AG20443 (cell line): Measurements from ENCODE around the gene CNRIP1.
A peak's percentile ranks its signal among the peaks of the same experiment; 100 is the strongest.
"Not testable (repeated sequence)": the region's sequence is repeated elsewhere in the genome, so short reads cannot be mapped to it uniquely, and the experiment has no call there.

ENCODE experiments used
- DNase-seq: peaks from one replicate; pipeline ENCODE4 v3.0.0; 2012; ENCODE audit warnings: low spot score, mixed read lengths

CNRIP1 gene

DNA sequence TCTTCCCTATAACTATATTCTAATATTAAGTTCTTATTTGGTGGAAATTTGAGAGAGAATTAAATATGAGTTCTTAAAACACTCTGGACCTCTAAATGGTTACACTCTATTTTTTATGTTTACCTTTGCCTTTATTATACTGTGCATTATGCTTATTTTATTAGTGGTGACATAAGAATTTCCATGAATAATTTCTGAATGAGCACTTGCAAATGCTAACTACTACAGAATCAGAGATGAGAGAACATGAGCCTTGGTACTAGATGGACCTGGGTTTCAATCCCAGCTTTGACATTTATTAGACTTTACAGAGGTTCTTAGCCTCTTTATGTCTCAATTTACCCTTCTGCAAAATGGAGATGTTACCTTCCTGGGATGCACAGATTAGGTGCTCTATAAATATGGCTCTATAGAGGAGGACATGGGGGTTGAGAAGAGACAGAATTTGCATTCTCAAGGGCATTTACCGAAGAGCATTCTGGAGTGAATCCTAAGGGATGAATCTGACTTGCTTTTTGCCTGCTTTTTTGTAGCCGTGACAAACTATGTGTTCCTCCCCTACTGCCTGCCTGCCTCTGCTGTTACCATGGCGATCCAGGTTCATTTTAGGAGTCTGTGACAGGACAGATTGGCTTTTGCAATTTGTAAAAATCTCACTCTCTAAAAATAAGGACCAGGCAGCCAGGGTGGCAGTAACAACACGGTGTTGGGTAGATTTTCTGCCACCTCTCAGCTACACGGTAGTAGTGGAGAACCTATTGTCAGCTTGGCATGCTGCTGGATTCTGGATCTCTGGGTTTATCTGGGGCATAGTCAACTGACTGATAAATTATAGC lies 20.7 kb upstream of the CNRIP1 start:
- DNase-seq: no peak

DNA sequence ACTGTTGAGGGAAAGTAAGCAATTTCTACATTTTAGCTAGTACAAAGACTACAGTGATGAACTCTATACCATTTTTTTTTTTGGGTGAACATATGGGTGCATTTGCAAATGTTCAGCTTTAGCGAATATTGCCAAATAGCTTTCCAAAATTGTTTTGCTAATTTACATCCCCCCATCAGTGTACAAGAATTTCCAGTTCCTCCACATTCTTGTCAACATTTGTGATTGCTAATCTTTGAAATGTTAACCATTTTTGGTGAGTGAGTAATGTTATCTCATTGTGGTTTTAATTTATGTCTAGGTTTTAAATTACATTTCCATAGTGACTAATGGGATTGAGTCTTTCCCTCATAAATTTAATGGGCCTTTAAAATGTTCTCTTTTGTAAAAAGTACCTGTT lies 16.4 kb upstream of the CNRIP1 start:
- no peak for DNase-seq

DNA sequence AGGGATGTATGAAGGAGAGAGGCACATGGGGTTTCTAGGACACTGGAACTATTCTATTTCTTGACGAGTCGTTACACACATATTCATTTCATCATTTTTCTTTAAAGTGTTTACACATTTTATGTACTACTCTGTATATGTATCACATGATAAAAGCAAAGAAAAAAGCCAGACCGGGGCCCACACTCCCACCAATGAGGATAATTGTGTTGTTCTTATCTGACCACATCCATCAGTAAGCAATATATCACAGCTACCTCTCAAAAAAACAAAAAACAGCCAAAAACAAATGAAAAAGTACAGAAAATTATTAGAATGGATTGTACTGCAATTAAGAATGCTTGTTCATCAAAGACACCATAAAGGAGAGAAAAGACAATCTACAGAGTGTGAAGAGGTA lies 14.2 kb upstream of the CNRIP1 start:
- no peak for DNase-seq

DNA sequence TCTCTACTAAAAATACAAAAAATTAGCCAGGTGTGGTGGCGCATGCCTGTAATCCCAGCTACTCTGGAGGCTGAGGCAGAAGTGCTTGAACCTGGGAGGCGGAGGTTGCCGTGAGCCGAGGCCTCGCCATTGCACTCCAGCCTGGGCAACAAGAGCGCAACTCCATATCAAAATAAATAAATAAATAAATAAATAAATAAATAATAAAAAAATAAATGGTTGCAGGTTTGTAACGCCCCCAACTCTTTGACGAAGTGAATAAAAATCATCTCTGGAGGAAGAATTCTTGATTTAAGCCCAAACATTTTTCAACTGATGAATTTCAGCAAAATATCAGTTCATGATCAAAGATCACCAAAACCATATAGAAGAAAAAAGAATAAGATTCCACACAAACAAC lies 13.3 kb upstream of the CNRIP1 start:
- DNase-seq: no peak

DNA sequence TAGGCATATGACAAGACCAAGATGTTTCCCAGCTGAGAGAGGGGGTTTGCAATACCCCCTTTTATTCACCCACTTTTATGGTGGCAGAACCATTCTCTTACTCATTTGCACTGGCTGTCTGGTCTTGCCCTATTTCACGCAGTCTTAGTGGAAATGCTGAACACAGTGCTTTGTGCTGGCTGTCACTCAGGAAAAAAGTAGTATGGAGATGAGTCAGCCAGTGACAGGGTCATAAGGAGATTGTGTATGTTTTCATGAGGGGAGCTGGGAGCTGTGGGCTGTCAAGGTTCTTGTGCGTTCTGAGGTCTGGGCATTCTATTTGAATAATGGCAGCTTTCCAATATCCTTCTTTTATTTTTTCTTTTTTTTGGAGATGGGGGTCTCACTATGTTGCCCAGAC lies 10.9 kb upstream of the CNRIP1 start:
- DNase-seq: no peak

DNA sequence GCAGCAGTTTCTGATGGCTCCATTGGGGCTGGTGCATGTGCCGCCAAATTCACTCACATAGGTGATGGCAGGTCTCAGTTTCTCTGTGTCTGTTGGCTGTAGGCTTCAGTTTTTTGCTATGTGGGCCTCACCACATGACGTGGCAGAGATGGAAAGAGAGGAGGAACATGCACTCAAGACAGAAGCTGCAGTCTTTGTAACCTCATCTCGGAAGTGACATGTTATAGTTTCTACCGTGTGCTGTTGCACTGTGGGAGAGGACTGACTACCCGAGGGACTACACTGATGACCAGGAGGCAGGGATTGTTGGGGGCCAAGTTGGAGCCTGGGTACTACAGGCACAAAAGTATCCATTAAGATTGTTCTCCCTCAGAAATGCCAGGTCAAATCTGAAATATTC lies 9.2 kb upstream of the CNRIP1 start:
- DNase-seq: no peak

DNA sequence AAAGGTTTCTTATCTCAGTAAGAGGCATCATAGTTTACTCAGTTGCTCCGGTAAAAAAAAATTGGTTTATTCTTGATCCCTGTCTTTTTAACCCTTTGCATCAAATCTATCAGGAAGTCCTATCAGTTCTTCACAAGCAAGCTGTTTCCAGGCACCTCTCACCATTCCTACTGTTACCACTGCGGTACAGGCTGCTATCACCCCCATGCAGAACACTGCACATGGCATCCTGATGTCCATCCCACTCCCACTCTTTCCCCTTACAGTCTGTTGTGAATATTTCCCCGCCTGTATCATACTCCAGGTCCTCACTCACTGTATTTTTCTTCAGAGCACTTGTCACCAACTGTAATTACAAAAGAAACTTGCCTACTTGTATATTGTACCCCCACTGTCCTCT lies 5.3 kb upstream of the CNRIP1 start:
- no peak for DNase-seq

DNA sequence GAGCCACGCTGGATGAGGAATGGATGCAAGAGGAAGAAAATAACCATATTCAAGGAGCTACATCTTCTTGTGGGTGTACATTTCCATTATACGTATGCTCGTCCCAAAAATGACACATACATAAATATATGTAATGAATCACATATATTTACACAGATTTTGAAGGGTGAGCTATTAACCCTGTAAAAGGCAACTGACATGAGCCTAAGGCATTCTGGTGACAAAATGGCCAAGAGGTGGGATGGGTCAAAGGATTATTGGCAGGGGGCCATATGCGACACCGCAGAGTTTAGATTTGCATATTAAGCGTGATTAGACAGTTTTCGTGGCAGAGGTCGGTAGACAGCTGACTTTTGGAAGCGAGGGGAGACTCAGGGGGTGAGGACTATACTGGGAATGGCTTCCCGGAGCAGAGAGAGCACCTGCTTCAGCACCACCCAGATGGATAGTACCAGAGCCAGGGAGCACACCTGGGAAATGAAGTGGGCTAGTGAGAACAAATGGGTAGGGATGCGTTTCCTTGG lies 431 bp upstream of the CNRIP1 start:
- DNase-seq: peak; percentile 17

DNA sequence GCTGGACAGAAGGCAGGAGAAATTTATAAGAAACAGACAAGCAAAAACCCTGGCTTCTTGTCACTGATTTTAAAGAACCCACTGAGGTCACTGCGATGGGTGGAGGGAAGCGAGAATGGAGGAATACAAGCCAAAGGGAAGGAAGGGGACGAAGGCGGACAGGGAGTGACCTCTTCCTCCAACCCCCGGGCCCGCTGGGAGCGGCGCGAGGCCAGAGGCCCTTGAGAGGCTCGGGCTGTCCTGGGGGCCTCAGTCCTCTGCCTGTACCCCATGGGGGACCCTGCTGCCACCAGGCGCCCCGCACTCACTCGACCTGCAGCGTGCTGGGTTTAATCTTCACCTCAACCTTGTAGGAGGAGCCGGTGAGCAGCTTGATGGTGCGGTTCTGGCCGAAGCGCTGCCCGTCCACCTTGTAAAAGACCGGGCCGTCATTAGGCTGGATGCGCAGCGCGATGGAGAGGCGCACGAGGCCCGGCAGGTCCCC lies 793 bp downstream of the CNRIP1 start:
- DNase-seq: peak; percentile 44

DNA sequence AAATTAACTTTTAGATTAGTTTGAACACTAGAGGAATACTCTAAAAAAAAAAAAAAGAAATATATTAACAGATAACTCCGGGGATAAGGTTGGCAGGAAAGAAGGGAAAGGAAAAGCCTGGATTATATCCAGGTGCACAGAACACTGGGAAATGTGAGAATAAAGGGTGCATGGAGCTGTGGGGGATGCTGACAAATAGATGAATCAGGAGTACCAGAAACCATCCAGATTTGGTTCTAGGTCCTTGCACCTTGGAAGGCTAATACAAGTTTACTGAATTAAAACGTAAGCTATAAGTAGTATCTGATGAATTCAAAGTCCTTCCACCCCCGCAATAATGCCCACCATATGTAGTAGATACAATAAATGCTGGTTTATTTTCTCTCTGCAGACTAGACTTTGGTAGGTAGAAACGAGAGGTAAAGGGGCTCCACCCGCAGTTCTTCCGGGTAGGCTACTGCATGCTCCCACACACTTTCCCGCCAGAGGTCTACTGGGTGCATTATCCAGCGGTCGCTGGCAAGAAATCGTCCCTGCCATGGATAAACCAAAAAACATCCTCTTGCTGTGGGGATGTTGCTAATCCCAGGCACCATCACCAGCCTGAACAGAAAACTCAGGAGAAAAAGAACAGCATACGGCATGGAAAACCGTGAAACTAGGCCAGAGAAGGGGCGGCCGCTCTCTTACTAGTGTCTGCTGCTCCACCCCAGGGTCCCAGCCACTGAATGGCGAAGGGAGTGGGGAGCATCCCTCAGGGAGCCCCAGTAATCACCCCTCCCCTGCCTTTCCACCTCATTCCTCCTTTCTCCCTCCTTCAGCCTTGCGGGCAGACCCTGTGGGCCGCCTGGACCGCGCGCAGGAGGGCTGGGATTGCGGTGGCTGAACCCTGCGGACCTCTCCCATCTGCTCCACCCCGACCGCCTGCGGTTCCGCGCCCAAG lies 1.5 kb downstream of the CNRIP1 start:
- DNase-seq: peak; percentile 35

DNA sequence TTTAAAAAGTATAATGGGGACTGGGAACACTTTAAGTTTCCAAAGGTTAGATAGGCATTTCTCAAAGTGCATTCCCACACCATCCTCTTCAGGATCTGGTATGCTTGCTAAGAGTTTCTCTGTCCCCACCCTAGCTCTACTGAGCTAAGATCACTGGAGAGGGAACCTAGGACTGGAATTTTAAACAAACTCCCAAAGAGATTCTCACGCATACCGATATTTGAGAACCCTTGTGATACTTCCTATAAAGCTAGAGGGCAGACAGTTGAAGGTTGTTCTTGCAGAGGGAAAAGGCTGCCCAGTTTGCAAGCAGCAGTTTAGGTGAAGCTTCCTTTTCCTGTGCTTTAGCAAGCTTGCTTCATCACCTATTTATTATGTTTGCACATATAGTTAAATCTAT lies 3.6 kb downstream of the CNRIP1 start:
- DNase-seq: no peak

DNA sequence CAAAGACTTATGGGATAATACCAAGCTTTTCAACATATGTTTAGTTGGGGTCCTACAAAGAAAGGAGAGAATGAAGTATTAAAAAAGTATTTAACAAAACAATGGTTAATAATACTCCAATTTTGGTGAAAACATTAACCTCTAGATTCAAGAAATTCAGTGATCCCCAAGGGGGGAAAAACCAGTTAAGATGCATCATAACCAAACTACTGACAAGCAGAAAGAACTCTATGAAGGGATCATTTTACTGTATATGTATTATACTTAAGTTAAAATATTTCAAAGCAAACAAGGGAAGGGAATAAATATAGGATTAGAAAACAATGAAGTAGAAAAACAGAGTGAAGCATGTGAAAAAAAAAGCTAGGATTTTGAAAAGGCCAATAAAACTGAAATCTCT lies 8.7 kb downstream of the CNRIP1 start:
- no peak for DNase-seq

DNA sequence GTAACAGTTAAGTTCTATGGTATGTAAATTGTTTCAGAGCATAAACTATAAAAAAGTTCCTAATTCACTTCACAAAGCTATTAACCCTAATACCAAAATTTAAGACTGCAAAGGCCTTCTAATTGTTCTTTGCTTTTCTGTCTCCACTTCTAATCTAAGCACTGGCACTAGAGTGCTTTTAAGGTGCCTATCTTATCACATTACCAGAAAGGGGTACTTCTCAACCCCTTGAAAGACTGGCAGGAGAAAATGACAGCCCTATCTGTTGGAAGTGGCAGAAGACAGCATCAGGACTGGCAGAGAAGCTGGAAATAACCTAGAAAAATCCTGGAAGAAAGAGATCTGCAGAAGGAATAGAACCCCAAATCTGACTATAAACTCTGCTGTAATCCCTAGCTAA lies 10.3 kb downstream of the CNRIP1 start:
- no peak for DNase-seq

DNA sequence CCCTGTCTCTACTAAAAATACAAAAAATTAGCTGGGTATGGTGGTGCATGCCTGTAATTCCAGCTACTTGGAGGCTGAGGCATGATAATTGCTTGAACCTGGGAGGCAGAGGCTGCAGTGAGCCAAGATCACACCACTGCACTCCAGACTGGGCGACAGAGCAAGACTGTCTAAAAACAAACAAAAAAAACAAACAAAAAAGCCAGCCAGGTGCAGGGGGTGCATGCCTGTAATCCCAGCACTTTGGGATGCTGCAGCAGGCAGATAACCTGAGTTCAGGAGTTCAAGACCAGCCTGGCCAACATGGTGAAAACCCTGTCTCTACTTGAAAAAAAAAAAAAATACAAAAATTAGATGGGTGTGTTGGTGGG lies 15.9 kb downstream of the CNRIP1 start:
- not testable (repeated sequence) for DNase-seq

DNA sequence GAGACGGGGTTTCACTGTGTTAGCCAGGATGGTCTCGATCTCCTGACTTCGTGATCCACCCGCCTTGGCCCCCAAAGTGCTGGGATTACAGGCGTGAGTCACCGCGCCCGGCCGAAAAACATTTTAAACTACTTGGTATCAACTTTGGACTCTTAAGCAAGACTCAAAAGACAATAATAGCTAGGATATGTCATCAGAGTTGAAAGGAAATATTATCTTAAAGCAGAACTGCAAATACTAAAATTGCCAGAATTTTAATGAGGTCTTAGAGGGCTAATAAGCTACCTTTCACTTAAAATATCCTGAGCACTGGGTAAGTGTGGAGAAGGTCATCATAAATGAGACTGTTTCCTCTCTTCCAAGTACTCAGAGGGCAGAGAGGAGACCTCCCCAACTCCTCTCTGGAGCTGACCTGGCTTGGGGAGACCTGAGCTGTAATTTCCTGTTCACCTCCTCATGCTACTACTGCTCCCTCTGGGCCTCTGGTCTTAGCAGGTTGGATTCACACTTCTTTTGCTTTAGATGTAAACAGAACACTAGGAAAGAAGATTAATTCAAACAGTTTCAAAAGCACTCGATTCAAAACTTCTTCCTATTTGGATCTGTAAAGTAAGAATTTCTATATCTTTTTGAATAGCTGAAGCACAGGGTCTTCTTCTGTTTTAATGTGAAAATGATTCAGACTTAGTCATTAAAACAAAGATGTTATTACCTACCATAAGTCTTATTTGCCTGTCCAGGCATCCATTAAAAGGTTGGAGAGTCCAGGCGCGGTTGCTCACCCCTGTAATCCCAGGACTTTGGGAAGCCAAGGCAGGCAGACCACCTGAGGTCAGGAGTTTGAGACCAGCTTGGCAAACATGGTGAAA lies 16.5 kb downstream of the CNRIP1 start:
- DNase-seq: no peak

DNA sequence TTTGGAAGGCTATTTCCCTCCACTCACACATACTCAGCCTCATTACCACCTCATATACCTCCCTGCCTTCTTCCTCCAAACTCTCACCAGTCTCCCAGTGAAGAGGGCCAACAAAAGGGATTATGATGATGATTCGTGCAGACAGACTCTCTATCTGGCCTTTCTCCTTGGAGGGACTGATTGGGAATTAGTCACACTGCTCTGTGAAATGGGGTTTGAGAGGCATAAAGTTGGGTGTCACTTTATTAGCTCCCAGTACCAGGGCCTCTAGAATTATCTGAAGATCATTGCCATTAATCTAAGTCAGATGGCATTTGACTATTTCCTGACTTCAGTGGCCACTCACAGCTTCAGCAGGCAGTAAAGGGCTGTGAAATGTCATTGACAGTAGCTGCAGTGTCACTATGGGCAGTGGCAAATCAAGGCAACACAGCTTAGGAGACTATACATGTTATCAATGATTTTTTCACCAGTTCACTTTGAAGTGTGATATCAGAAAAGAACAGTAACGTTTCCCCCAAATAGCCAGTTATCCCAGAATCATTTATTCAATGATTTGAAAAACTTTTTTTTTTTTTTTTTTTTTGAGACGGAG lies 17.4 kb downstream of the CNRIP1 start:
- DNase-seq: peak; percentile 33

DNA sequence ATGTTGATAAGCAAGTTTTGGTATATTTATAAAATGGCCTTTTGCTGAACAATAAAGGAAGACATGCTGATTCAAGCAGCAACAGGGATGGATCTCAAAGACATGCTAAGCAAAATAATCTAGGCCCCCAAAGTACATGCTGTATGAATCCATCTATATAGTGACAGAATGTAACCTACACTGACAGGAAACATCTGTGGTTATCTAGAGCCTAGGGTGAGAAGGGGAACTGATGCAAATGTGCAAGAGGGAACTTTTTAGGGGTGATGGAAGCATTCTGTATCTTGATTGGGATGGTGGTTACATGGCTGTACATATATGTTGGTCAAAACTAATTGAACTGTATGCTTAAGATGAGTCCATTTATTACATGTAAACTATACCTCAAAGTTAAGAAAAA lies 24.2 kb downstream of the CNRIP1 start:
- no peak for DNase-seq

DNA sequence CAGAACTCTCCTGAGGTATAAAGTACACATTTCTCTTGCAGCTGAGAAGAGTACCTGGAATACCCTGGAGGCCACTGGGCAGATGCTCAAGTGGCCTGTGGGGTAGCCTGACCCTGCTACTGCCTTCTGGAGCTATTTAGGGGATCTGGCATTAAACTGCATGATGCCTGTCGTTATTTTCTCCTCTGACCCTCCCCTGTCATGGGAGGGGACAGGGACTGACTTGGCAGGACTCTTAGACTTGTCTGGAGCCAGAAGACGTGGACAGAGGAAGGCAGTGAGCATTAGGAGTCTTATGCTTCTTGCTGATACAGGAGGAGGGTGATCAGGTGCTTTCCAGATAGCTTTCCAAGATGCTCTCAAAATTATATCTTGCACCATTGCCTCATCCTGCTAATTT lies 24.8 kb downstream of the CNRIP1 start:
- DNase-seq: no peak

DNA sequence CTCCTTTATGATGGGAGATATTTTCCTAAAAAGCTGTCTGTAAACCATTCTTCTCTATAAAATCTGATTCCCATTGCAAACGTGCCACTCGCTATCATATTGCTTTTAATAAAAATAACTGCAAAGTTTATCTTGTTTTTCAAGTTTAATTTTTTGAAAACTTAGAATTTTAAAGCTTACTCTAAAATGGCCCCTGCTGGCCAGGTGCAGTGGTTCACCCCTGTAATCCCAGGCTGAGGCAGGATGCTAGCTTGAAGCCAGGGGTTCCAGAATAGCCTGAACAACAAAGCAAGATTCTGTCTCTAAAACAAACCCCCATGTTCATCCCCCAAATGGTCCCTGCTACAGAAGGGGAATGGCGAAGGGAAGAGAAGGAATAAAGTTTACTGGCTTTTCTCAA lies 25.6 kb downstream of the CNRIP1 start:
- DNase-seq: no peak

DNA sequence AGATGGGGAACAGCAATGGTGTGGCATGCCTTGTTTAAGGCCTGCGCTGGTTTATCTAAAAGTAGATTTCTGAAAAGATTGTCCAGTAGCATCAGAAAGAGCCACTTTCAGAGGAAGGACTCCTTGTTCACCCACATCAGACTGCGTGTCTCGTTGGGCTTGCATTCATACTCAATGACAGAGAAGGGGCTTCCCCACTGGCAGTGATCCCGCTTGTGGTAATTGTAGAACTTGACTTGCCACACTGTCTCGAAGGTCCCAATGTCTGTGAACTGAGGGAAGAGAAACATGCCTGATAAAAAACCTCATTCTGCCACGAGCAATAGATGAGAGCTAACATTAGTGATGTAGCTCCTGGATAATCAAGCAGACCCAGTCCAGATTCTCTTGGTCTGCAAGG lies 26.0 kb downstream of the CNRIP1 start:
- no peak for DNase-seq

DNA sequence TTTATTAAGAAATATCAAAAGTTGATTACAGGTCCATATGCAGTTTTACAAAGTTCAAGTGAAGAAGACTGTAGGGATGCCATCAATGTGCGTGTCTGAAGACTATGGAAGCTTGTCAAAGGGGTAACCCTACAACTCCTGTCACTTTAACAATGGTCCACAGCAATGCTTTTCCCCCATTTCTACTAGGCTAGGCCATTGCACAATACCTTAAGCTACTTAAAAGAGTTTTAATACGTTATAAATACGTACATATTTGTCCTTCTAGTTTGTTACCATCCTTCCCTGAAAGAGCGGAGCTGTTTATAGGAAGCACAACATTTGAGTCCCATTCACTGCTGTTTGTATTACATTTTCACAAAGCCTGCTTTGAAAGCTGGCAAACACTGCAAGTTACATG lies 26.7 kb downstream of the CNRIP1 start:
- no peak for DNase-seq
